IMR-90 (cell line): ENCODE measurements around the gene CDCA4. TPM values are rescaled to one million over a fixed set of nuclear protein-coding genes. Genes with fewer than 3 reads are reported as not detected.

Experiments
- ATAC-seq: fragments of 200-7000 bp; cut with Tn5 transposase; 2 replicates; pipeline ENCODE4 v1.9.1; 2020; ENCODE audit warnings: low read depth, mild to moderate bottlenecking, moderate library complexity
- BruUV-seq: library from RNA; stranded (reverse); fragments of 400-500 nt; replicated peaks from 2 replicates; lab custom pipeline; 2021; lab: Mats Ljungman, UMichigan
- CTCF ChIA-PET: fragments of 300-600 bp; formaldehyde crosslinking; extraction: SDS; loops from one replicate; lab custom pipeline; 2021; ENCODE audit warnings: antibody characterized with exemption; lab: Yijun Ruan, JAX
- POLR2A ChIA-PET: fragments of 300-600 bp; sonication (Branson Sonifier 250); formaldehyde crosslinking; loops from one replicate; lab custom pipeline; 2022; ENCODE audit warnings: antibody characterized with exemption; ENCODE audit not compliant: unreplicated experiment; lab: Charles Lee
- DNase-seq: peaks from one replicate; pipeline ENCODE4 v3.0.0; 2013
- H2AFZ ChIP-seq: replicated peaks from 2 replicates; pipeline ENCODE3; 2013; ENCODE audit warnings: low read length, mild to moderate bottlenecking; ENCODE audit not compliant: poor library complexity
- H2AK5ac ChIP-seq: 2 replicates; pipeline ENCODE4 v1.6.1; 2013; ENCODE audit warnings: low read depth, low read length, inconsistent platforms
- H2AK9ac ChIP-seq: replicated peaks from 2 replicates; pipeline ENCODE3; 2013; ENCODE audit warnings: mild to moderate bottlenecking, low read depth, low read length, moderate library complexity; ENCODE audit not compliant: poor library complexity
- H2BK120ac ChIP-seq: 2 replicates; pipeline ENCODE4 v1.6.1; 2013; ENCODE audit warnings: low read depth, low read length, inconsistent platforms
- H2BK15ac ChIP-seq: 3 replicates; pipeline ENCODE4 v1.6.1; 2013; ENCODE audit warnings: low read depth, low read length, inconsistent platforms
- H2BK20ac ChIP-seq: 2 replicates; pipeline ENCODE4 v1.6.1; 2013; ENCODE audit warnings: low read depth, mild to moderate bottlenecking, inconsistent platforms, low read length, moderate library complexity
- H2BK5ac ChIP-seq: 2 replicates; pipeline ENCODE4 v1.6.1; 2013; ENCODE audit warnings: mild to moderate bottlenecking, low read depth, low read length, inconsistent platforms; ENCODE audit not compliant: poor library complexity, severe bottlenecking
- H3K14ac ChIP-seq: replicated peaks from 2 replicates; pipeline ENCODE4 v1.6.1; 2013; ENCODE audit warnings: low read depth, low read length, inconsistent platforms
- H3K18ac ChIP-seq: 2 replicates; pipeline ENCODE4 v1.6.1; 2013; ENCODE audit warnings: low read depth, low read length, control low read depth
- H3K23ac ChIP-seq: 2 replicates; pipeline ENCODE4 v1.6.1; 2013; ENCODE audit warnings: low read depth, low read length, inconsistent platforms
- H3K27ac ChIP-seq: 2 replicates; pipeline ENCODE4 v1.5.1; 2013; ENCODE audit warnings: mild to moderate bottlenecking, control low read depth, low read length; ENCODE audit not compliant: insufficient read depth
- H3K27me3 ChIP-seq: 2 replicates; pipeline ENCODE4 v1.6.1; 2013; ENCODE audit warnings: low read length; ENCODE audit not compliant: control insufficient read depth, insufficient read depth
- H3K36me3 ChIP-seq: 2 replicates; pipeline ENCODE4 v1.6.1; 2013; ENCODE audit warnings: low read length, mixed read lengths; ENCODE audit not compliant: control insufficient read depth, insufficient read depth
- H3K4ac ChIP-seq: 2 replicates; pipeline ENCODE4 v1.6.1; 2013; ENCODE audit warnings: low read depth, low read length, inconsistent platforms
- H3K4me1 ChIP-seq: 2 replicates; pipeline ENCODE4 v1.6.1; 2013; ENCODE audit warnings: low read length, mixed read lengths; ENCODE audit not compliant: control insufficient read depth, insufficient read depth
- H3K4me2 ChIP-seq: 2 replicates; pipeline ENCODE4 v1.6.1; 2013; ENCODE audit warnings: low read depth, mild to moderate bottlenecking, control low read depth, low read length, moderate library complexity
- H3K4me3 ChIP-seq: 2 replicates; pipeline ENCODE4 v1.5.1; 2013; ENCODE audit warnings: low read depth, mild to moderate bottlenecking, control low read depth, low read length, moderate library complexity; ENCODE audit not compliant: insufficient read depth
- H3K56ac ChIP-seq: 2 replicates; pipeline ENCODE4 v1.6.1; 2013; ENCODE audit warnings: low read length, inconsistent platforms; ENCODE audit not compliant: insufficient read depth; ENCODE audit errors: extremely low read depth
- H3K79me1 ChIP-seq, 2 experiments: 2 replicates each; pipeline ENCODE4 v1.6.1; 2013; ENCODE audit warnings: low read length in 2 of 2, inconsistent platforms in 1 of 2, low read depth in 1 of 2
- H3K9ac ChIP-seq: 2 replicates; pipeline ENCODE4 v1.6.1; 2013; ENCODE audit warnings: low read depth, low read length, control low read depth
- H3K9me1 ChIP-seq: 2 replicates; pipeline ENCODE4 v1.6.1; 2013; ENCODE audit warnings: low read length, inconsistent platforms; ENCODE audit not compliant: insufficient read depth
- H3K9me3 ChIP-seq: 2 replicates; pipeline ENCODE4 v1.6.1; 2013; ENCODE audit warnings: low read length; ENCODE audit not compliant: control insufficient read depth, insufficient read depth
- H4K20me1 ChIP-seq: 2 replicates; pipeline ENCODE4 v1.6.1; 2013; ENCODE audit warnings: low read length, inconsistent platforms; ENCODE audit not compliant: insufficient read depth
- H4K5ac ChIP-seq: 2 replicates; pipeline ENCODE4 v1.6.1; 2013; ENCODE audit warnings: mild to moderate bottlenecking, low read depth, low read length, control low read depth
- H4K8ac ChIP-seq, 2 experiments: 2 replicates each; pipeline ENCODE4 v1.6.1; 2013; ENCODE audit warnings: low read depth in 2 of 2, low read length in 2 of 2, control low read depth in 1 of 2, inconsistent platforms in 1 of 2
- H4K91ac ChIP-seq: 2 replicates; pipeline ENCODE4 v1.6.1; 2013; ENCODE audit warnings: low read depth, low read length, inconsistent platforms; ENCODE audit not compliant: insufficient read depth
- BHLHE40 ChIP-seq: fragments of 150-350 bp; IDR thresholded peaks from 2 replicates; pipeline ENCODE4 v1.6.1; 2016; ENCODE audit warnings: mild to moderate bottlenecking, low read depth, low read length
- CHD1 ChIP-seq: IDR thresholded peaks from 2 replicates; pipeline ENCODE4 v1.6.1; 2012; ENCODE audit warnings: low read depth, low read length, improper control_type of control experiment
- NFE2L2 ChIP-seq: fragments of 150-350 bp; IDR thresholded peaks from 2 replicates; pipeline ENCODE4 v1.6.1; 2016; ENCODE audit warnings: low read depth, mild to moderate bottlenecking, low read length
- RAD21 ChIP-seq: IDR thresholded peaks from 2 replicates; pipeline ENCODE4 v1.6.1; 2012; ENCODE audit warnings: low read length, improper control_type of control experiment
- WGBS, 2 experiments: methylation state at CpG; one replicate each; pipeline versions ENCODE4 v1.1.5 to v1.1.7; 2013; ENCODE audit warnings: missing lambda C conversion rate in 2 of 2; ENCODE audit not compliant: insufficient read length in 1 of 2; ENCODE audit errors: extremely low coverage in 2 of 2; 5-methylcytosine and 5-hydroxymethylcytosine counted together
- dilution Hi-C: fragments of 300-500 bp; cut with HindIII; formaldehyde crosslinking; loops from one replicate; pipeline ENCODE4 v1.14.3; 2018; ENCODE audit warnings: low sequenced_read_pairs; ENCODE audit not compliant: unreplicated experiment
- in situ Hi-C: fragments of 300-500 bp; cut with MboI; formaldehyde crosslinking; loops from 3 replicates; pipeline ENCODE4 v1.14.3; 2019; ENCODE audit warnings: low sequenced_read_pairs, inconsistent platforms, mixed read lengths
- intact Hi-C: fragments of 100-400 bp; cut with micrococcal nuclease; formaldehyde crosslinking; loops from 2 replicates; pipeline ENCODE4 v1.10.0; 2022
- polyA plus RNA-seq, 3 experiments: library from polyadenylated mRNA; depleted of rRNA; stranded (reverse); fragments of >200 nt; gene quantifications; 2 replicates each; pipeline ENCODE4 v1.2.3, GENCODE V29; 2012; ENCODE audit warnings: low replicate concordance in 1 of 3
- total RNA-seq: library from RNA; depleted of rRNA; stranded (reverse); fragments of >200 nt; gene quantifications from 2 replicates; pipeline ENCODE4 v1.2.3, GENCODE V29; 2012
- TF ChIP-seq, protein P1 (sequence below): fragments of 150-350 bp; IDR thresholded peaks from 2 replicates; pipeline ENCODE4 v1.6.1; 2017; ENCODE audit warnings: mild to moderate bottlenecking, antibody characterized with exemption, low read length, low read depth

CDCA4 gene
- total and polyA plus RNA-seq, 2 of the 4 experiments (the other 2 are of a cell fraction): 17.7 to 18.6 TPM

DNA sequence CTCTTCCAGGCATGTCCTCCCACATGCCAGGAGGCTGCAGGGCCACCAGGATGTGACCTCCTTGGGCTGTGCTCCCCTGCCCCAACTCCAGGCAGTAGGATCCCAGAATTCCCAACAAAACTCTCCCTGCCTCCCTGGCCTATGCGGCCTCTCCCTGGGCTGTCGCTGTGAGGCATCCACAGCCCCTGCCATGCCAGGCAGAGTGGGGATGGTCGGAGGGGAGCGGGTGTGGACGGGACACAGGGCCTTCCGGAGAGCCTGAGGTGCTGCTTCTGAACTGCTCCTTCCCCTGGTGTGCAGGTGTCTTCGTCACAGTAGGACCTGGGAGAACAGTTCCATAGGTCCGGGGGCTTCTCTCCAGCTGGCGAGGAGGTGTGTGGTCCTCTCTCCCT, 26.0 kb upstream of the CDCA4 start:
- POLR2A ChIA-PET: no interaction called here
- H3K9me3 ChIP-seq: no peaks in the 10 kb centered on the region; the same call in 1 of the 2 replicates

More for the DNA sequence above, 26.0 kb upstream of the CDCA4 start:
- H3K36me3 ChIP-seq: no peaks in the 10 kb centered on the region
- no peak overlapping the region for H3K18ac ChIP-seq
- ATAC-seq (no peak), DNase-seq (no peak)
- H3K9me1 ChIP-seq: no peaks in the 10 kb centered on the region
- H3K4me2 ChIP-seq: no peak overlapping the region
- no peak overlapping the region for H3K4me3 ChIP-seq
- no peak overlapping the region for H4K91ac ChIP-seq
- no peak overlapping the region for H4K5ac ChIP-seq
- H3K23ac ChIP-seq: no peak overlapping the region; the same call in 1 of the 2 replicates
- intact Hi-C loops: no loop called here
- no peak overlapping the region for H2AK5ac ChIP-seq
- WGBS, 2 experiments: no CpG with 5 or more reads among the region's 9 CpGs
- H2BK120ac ChIP-seq: no peak overlapping the region
- H3K27me3 ChIP-seq: peaks cover 10% of the 10 kb centered on the region
- no peak overlapping the region for H3K14ac ChIP-seq
- no peak overlapping the region for H2BK15ac ChIP-seq
- no peaks in the 10 kb centered on the region for H4K20me1 ChIP-seq
- dilution Hi-C loops: no loop called here
- CTCF ChIA-PET: interaction anchor here (1.3 to 2.2 kb wide), 2 partner anchors 29 to 73 kb away, joined by 5 to 21 read pairs; no protein-coding TSS in a partner anchor
- no peak overlapping the region for H3K9ac ChIP-seq
- H2BK20ac ChIP-seq: no peak overlapping the region
- H2AFZ ChIP-seq: peak overlapping the region; percentile 21
- H3K4ac ChIP-seq: no peak overlapping the region
- TF ChIP-seq BHLHE40 (no peak), NFE2L2 (no peak), CHD1 (no peak), RAD21 (no peak)
- TF ChIP-seq, protein P1, sequence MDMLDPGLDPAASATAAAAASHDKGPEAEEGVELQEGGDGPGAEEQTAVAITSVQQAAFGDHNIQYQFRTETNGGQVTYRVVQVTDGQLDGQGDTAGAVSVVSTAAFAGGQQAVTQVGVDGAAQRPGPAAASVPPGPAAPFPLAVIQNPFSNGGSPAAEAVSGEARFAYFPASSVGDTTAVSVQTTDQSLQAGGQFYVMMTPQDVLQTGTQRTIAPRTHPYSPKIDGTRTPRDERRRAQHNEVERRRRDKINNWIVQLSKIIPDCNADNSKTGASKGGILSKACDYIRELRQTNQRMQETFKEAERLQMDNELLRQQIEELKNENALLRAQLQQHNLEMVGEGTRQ: no peak
- BruUV-seq: no TSS peak
- H4K8ac ChIP-seq: no peak overlapping the region
- H3K79me1 ChIP-seq: no peaks in the 10 kb centered on the region
- H3K56ac ChIP-seq: no peak overlapping the region
- H3K27ac ChIP-seq: no peak overlapping the region
- H2BK5ac ChIP-seq: no peak overlapping the region
- in situ Hi-C loops: loop anchor here (5.0 kb wide), 1 partner anchor 75 kb away; no protein-coding TSS in a partner anchor
- peaks cover 3% of the 10 kb centered on the region; the same call in 1 of the 2 replicates for H3K4me1 ChIP-seq
- H2AK9ac ChIP-seq: no peak overlapping the region
